Measurements from ENCODE around the gene LRRC27. TPM values are rescaled to one million over a fixed set of nuclear protein-coding genes. Genes with fewer than 3 reads are reported as not detected.

The LRRC27 gene
- total RNA-seq, 4 donors from 2014 or later: 5.9 to 69.5 (median 8.3) TPM; not detected in 1

DNA sequence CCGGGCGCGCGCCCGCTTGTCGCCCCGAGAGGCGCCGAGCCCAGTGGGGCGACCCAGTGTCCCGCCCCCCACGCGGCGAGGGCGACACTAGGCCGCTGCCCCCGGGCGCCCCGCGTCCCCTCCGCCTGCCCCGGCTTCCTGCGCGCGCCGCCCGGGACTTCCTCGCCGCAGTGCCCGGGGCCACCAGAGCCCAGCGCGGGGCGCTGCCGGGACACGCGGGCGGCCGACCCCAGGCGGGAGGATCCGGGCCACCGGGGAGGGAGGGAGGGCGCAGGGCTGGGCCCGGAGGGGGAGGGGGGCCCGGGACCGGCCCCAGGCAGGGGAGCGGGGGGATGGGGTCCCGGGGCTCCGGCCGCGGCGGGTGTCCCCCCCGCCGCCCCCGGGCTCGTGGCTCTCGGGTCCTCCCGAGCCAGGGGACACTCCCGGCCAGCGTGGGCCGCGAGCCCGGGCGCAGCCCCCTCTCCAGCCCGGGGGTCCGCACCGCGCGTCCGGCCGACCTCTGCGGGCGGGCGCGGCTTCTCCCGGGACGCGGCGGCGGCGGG is 64.6 kb downstream of the LRRC27 start:
- no peak for TF ChIP-seq POLR2A (IDR thresholded peaks at IDR 0.05)
- TF ChIP-seq POLR2AphosphoS5 (IDR thresholded peaks at IDR 0.05): no peak
- TF ChIP-seq, protein P1, sequence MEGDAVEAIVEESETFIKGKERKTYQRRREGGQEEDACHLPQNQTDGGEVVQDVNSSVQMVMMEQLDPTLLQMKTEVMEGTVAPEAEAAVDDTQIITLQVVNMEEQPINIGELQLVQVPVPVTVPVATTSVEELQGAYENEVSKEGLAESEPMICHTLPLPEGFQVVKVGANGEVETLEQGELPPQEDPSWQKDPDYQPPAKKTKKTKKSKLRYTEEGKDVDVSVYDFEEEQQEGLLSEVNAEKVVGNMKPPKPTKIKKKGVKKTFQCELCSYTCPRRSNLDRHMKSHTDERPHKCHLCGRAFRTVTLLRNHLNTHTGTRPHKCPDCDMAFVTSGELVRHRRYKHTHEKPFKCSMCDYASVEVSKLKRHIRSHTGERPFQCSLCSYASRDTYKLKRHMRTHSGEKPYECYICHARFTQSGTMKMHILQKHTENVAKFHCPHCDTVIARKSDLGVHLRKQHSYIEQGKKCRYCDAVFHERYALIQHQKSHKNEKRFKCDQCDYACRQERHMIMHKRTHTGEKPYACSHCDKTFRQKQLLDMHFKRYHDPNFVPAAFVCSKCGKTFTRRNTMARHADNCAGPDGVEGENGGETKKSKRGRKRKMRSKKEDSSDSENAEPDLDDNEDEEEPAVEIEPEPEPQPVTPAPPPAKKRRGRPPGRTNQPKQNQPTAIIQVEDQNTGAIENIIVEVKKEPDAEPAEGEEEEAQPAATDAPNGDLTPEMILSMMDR (IDR thresholded peaks at IDR 0.05): peak in 3 of 5 experiments; percentile 21 to 52 (median 32)
- TF ChIP-seq EP300 (IDR thresholded peaks at IDR 0.05; ENCODE audit: low read depth): no peak
- intact Hi-C loops (cut with DNase I; ENCODE audit: low total_unique reads): loop anchor here (5.0 kb wide), 1 partner anchor 246 kb away; no protein-coding TSS in a partner anchor
- H3K4me1 ChIP-seq: peaks cover 26 to 57% (median 52%) of the 10 kb centered on the region in 4 donors
- in situ Hi-C loops (cut with MboI; ENCODE audit: low pct_ligation_motif_present in 1 of 4, low pct_unique_long_range_greater_than_20kb in 1 of 4, low sequenced_read_pairs in 3 of 4): loop anchor here in 2 of 4 donors (25.0 kb wide), 2 partner anchors 141 to 241 kb away; partner anchors contain the start of gene INPP5A (in 2 of the 2)
- no peaks in the 10 kb centered on the region for H3K27me3 ChIP-seq
- WGBS, 2 donors (ENCODE audit: low coverage in 1 of 2): no CpG with 5 or more reads among the region's 80 CpGs
- H3K36me3 ChIP-seq: no peaks in the 10 kb centered on the region
- H3K9me3 ChIP-seq: no peaks in the 10 kb centered on the region
- DNase-seq: peak; percentile 77
- H3K27ac ChIP-seq: peak overlapping the region; percentile 88 to 98 (median 96)
- peak overlapping the region; percentile 19 to 72 (median 69) for H3K4me3 ChIP-seq

DNA sequence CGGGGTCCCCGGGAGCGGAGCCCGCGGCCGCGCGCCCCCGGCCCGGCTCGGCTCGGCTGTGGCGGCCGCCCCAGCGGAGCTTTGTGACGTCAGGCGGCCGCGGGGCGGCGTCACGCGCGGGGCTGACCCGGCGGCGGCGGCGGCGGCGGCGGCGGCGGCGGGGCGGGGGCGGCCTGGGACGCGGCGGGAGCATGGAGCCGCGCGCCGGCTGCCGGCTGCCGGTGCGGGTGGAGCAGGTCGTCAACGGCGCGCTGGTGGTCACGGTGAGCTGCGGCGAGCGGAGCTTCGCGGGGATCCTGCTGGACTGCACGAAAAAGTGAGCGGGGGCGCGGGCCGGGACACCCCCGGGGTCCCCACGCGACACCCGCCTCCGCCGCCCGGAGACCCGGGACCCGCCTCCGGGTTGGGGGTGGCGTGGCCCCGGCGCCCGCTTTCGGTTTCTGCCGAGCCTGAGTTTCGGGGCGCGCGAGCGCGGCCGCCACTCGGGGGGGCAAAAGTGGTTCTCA is 65.1 kb downstream of the LRRC27 start, which contains the start of gene PWWP2B:
Gene PWWP2B (plus strand): TSS at position 165 of the 506 bp plus-strand sequence. CDS start 27 bp downstream, at position 192.
- Histone ChIP-seq H3K4me3 (peak within 1 kb of the TSS; percentile 49 to 87 (median 79)), H3K27ac (peak within 1 kb of the TSS; percentile 90 to 98 (median 96)), H3K36me3 (no peaks in the 10 kb centered on the region), H3K4me1 (peaks cover 29 to 62% (median 57%) of the 10 kb centered on the region in 4 donors), H3K9me3 (no peaks in the 10 kb centered on the region), H3K27me3 (no peaks in the 10 kb centered on the region)
- TF ChIP-seq POLR2AphosphoS5 (IDR thresholded peaks at IDR 0.05) (peak in 2 of 3 donors; percentile 31 to 65), EP300 (IDR thresholded peaks at IDR 0.05; ENCODE audit: low read depth) (no peak), POLR2A (IDR thresholded peaks at IDR 0.05) (peak; percentile 61)
- TF ChIP-seq, protein P1 (IDR thresholded peaks at IDR 0.05): no peak
- DNase-seq: peak; percentile 72
- in situ Hi-C loops (cut with MboI; ENCODE audit: low pct_ligation_motif_present in 1 of 4, low pct_unique_long_range_greater_than_20kb in 1 of 4, low sequenced_read_pairs in 3 of 4) (loop anchor here in 2 of 4 donors (25.0 kb wide), 2 partner anchors 140 to 240 kb away; partner anchors contain the start of gene INPP5A (in 2 of the 2)), intact Hi-C loops (cut with DNase I; ENCODE audit: low total_unique reads) (loop anchor here (5.0 kb wide), 1 partner anchor 245 kb away; no protein-coding TSS in a partner anchor)
- 0% methylated on average over 38 of the region's 86 CpGs; no CpG with 5 or more reads in 1 of the 2 donors for WGBS, 2 donors (ENCODE audit: low coverage in 1 of 2)

- TF ChIP-seq POLR2AphosphoS5 (IDR thresholded peaks at IDR 0.05) (peak in 2 of 3 donors; percentile 35 to 60), POLR2A (IDR thresholded peaks at IDR 0.05) (no peak), EP300 (IDR thresholded peaks at IDR 0.05; ENCODE audit: low read depth) (no peak)
- TF ChIP-seq, protein P1 (IDR thresholded peaks at IDR 0.05): peak in 2 of 5 experiments; percentile 23 to 35
- peak; percentile 67 for DNase-seq
- Histone ChIP-seq H3K9me3 (no peaks in the 10 kb centered on the region), H3K27ac (peak overlapping the region; percentile 90 to 98 (median 96)), H3K36me3 (no peaks in the 10 kb centered on the region), H3K4me3 (peak overlapping the region; percentile 49 to 87 (median 79)), H3K4me1 (peaks cover 36 to 70% (median 65%) of the 10 kb centered on the region in 4 donors), H3K27me3 (no peaks in the 10 kb centered on the region)
- WGBS, 2 donors (ENCODE audit: low coverage in 1 of 2): 7% methylated on average over 37 of the region's 40 CpGs; no CpG with 5 or more reads in 1 of the 2 donors
- intact Hi-C loops (cut with DNase I; ENCODE audit: low total_unique reads): loop anchor here (5.0 kb wide), 1 partner anchor 244 kb away; no protein-coding TSS in a partner anchor
- in situ Hi-C loops (cut with MboI; ENCODE audit: low pct_ligation_motif_present in 1 of 4, low pct_unique_long_range_greater_than_20kb in 1 of 4, low sequenced_read_pairs in 3 of 4): loop anchor here in 2 of 4 donors (25.0 kb wide), 2 partner anchors 139 to 239 kb away; partner anchors contain the start of gene INPP5A (in 2 of the 2)
Observed at GRCh38 chr10:132397671-132398565, 65.9 kb downstream of the LRRC27 start.

All from transverse colon (tissue), 4 donors.